Amniotic epithelial cell (primary cell): ENCODE results near the gene DNAAF5.
A peak's percentile ranks its signal among the peaks of the same experiment; 100 is the strongest.

Source experiments
- DNase-seq: peaks from one replicate; pipeline ENCODE4 v3.0.0-alpha.2; 2010; ENCODE audit warnings: low read depth

DNAAF5 gene

DNA sequence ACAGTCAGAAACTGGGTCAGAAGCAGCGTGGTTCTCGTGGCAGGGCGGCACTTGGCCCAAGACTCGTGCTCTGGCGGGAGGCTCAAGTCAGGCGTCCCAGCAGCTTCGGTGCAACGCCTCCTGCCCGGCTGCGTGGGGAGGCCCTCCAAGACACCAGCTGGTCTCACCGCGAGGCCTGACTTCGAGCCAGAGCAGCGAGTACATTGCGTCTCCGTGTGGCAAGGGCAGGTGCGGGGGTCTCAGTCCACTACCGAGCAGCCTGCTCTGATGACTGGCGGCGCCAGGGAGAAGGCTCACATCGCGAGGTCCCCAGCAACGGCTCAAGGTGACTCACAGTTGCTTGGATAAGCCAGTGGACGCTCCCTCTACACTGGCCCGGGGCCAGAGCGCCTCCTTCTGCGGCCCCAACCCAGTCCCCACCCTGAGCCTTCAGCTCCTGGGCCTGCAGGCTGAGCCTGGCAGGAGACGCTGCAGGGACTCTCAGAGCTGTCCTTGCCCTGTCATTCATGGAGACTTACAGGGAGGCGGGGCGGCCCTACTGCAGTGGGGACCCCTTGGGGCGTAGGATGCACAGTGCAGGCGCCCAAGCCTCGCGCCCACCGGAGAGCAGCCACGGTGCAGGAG lies 42.5 kb downstream of the DNAAF5 start:
- peak; percentile 28 for DNase-seq

DNA sequence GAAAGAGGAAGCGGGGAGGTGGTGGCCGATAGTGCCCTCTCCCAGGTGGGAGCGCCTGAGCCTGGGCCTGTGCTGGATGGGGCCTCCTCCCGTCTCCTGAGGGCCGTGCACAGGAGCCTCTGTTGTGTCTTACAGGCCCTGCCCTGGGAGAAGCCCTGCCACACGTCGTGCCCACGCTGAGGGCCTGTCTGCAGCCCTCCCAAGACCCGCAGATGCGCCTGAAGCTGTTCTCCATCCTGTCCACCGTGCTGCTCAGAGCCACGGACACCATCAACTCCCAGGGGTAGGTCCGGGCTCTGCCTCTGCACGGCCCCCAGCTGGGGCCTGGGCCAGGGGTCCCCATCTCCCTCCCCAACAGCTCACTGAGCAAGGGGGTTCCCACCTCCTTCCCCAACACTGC lies 43.8 kb downstream of the DNAAF5 start:
- DNase-seq = no peak

DNA sequence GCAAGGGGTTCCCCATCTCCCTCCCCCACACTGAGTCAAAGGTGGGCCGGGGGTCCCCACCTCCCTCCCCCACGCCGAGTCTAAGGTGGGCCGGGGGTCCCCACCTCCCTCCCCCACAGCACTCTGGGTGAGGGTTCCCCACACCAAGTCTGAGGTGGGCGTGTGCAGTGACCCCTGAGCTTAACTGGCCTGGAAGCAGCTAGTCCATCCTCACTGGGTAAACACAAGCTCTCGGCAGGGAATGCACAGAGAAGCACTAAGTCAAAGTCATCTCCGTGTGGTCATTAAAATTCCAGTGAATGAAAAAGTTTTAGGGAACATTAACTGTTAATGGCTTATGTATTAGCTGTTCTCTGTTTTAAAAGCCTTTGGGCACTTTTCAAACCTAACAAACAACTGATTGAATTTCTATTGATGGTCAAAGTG lies 44.3 kb downstream of the DNAAF5 start:
- peak; percentile 43 for DNase-seq

DNA sequence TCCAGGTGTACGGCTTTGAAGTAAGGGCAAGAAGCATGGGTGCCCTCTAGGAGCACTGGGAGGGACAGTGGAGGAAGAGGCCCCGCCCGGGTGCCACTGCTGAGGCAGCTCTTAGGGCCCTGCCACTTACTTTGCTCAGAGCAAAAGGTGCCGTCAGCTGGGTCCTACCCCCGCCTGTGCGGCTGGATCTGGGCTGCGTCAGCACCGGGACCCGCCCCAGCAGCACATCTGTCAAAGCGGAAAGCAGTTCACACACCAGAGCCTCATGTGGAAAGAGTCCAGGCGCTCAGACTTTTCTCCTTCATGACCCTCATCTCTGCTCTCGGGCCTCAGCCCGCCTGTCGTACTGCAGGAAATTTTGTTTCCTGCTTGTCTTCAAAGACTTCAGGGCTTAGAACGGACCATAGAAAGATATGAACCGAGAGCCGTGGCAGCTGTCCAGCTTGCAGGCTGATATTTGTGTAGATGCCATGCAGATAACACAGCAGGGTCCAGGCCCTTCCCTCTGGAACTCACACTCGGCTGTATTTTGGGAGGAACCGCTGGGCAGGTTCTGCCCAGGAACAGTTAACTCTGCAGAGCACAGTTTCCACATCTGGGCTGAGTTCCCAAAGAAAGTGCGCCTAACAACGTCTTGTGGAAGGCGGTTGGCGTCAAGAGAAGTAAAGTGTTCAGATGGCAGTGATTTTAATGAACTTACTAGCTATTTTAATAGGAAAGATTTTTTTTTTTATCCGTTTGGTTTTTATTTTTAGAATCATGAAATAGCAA lies 44.9 kb downstream of the DNAAF5 start:
- peak; percentile 77 for DNase-seq

DNA sequence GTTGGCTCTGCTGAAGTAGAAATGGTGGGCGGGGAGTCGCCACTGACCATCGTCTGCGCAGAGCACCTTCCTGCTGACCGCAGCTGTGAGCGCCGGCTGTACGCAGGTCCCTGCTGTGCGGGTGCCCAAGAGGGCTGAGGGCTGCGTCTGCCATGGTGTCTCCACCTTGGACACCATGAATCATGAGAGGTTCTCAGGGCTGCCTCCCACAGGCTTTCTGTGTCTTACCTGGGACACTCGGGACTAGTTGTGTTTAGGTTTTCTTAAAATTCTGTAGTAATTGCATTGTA lies 45.5 kb downstream of the DNAAF5 start:
- no peak for DNase-seq

DNA sequence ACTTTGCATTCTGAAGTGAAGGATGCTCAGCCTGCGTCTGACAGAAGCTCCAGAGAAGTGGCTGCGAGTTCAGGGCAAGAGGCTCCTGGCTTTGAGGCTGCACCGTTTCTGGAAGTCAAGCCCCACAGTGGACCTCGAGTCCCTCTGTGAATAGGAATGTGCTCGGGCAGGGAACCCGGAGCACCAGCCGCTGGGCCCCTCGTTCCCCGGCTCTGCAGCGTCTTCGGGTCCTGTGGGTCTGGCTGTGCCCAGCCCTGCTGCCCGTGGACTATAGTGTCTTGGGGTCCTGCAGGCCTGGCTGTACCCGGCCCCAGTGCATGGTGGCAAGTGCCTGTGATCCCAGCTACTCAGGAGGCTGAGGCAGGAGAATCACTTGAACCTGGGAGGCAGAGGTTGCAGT lies 45.9 kb downstream of the DNAAF5 start:
- DNase-seq = no peak

DNA sequence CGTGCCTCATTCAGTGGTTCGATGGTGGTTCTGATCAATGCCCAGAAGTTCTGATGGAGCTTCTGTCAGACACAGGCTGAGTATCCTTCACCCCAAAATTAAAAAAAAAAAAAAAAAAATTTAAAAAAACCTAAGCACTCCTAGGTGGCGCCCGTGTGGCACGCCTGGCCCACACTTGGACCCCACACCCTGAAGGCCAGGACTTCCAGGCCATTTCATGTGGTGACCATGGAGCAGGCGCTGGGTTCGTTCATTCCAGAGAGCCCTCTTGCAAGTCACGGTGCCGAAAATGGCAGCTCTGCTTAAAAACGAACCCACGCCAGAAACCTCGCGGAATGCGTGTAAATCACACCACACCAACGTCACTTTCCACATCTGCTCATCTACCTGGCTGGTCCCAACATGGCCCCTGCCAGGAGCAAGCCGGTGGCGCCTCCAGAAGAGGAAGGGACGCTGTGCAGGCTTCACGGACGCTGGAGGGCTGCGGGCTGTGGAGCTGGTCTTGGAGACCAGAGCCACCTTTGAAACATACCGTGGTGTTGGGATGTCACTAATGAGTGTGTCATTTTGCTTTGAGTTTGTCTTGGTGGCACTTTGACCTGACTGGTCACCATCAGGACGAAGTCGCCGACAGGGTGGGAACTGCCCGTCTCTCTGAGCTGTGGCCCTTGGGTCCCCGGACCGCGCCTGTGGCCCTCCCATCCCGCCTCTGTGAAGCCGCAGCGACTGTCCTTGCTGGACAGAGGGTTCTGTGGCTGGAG lies 46.5 kb downstream of the DNAAF5 start:
- no peak for DNase-seq

DNA sequence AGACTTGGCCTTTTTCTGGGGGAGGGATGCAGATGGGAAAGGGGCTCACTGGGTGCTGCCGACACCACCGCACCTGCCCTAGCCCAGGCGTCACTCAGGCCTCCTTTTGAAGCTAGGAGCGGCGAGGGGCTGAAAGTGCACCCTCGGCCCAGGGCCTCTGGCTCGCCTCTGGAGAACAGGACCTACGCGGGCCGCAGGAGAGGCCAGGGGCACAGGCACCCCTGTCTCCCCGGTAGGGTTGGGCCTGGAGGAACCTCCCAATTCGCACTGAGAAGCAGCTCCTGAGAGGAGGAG lies 47.1 kb downstream of the DNAAF5 start:
- DNase-seq = no peak

DNA sequence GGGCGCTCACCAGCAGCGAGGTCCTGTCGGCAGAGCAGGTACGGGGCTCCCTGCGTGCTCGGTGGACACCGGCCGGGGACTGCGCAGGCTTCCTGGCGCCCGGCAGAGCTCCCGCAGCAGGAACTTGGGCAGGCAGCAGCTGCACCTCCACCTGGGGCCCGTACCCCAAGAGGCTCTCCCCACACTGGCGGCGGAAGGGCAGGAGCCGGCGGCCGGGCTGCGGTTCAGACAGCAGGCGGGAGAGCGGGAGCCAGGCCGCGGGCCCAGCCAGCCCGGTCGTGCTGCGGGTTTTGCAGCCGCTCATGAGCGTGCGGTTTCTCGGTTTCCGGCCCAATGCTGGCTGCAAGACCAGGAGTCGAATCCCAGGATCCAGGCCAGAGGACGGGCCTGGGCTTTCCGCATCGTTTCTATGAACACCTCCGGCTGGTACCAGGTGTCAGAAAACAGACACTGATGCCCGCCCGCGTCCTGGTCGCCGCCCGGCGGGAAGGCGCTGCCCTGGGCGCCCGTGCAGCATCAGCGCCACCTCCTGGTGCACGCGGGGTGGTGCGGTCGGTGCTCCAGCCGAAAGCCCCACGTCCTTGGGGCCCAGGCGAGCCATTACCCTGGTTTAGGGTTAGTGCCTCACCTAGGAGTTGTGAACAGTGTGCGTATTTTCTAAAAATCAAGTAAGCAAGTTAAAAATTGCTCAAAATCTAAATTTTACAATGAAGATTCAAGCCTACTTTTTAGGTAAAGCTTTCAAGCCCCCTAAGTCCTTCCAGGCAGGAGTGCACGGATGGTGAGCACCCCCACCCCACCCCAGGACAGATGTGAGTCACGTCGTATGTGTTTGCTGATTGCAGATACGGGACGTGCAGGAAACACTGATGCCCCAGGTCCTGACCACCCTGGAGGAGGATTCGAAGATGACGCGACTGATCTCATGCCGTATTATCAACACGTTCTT lies 47.9 kb downstream of the DNAAF5 start:
- no peak for DNase-seq

DNA sequence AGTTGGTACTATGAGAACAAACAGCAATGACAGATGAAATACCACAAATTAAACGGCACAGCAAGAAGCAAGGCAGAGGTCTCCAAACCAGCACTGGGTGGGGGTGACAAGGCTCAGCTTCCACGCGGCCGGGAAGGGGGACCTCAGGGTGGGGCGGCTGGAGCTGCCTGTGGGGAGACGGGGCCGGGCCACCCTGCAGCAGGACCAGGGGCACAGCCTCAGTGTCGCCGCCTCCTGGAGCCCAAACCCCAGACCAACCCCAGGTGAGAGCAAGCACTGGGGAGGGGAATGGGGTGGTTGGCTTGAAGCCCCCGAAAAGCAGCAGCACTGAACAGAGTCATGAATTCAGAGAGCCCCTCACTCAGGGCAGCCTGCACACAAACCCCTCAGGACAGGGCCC lies 49.9 kb downstream of the DNAAF5 start:
- no peak for DNase-seq

DNA sequence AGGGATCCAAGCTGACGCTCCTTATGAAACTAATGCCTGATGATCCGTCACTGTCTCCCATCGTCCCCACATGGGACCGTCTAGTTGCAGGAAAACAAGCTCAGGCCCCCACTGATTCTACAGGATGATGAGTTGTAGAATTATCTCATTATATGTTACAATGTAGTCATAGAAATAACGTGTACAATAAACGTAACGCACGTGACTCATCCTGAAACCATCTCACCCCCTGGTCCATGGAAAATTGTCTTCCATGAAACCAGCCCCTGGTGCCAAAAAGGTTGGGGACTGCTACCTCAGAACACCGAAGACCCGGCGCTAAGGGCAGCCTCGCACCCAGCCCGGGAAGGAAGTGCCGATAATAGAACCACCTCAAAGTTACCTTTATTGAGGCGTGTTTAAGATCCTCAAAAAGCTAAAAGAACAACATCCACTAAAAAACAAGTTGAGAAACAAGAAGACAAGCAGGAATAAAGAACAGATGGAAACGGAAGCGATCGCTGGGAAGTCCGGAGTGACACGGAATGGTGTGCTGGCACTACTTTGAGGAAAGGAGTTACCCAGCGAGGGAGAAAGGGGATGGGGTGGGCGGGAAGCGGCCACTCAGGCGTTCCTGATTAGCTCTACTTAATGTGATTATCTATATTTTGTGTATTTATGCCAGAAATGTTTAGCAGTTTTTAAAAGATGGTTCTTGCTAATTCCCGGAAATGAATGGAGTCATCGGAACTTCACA lies 50.7 kb downstream of the DNAAF5 start:
- no peak for DNase-seq

DNA sequence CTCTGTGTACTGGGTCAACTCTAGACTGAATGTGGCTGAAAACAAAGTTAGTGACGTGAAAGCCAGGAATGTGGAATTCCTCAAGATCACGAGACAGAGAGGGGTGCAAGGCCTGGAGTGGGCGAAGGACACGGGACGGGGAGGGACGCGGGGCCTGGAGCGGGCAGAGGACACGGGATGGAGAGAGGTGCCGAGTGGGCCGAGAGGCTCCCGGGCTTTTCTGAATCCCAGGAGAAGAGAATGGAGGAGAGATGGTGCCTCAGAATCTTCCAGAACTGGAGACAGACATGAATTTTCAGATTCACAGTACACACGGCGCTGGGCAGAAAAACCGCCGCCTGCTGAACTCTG lies 51.2 kb downstream of the DNAAF5 start:
- DNase-seq = no peak

DNA sequence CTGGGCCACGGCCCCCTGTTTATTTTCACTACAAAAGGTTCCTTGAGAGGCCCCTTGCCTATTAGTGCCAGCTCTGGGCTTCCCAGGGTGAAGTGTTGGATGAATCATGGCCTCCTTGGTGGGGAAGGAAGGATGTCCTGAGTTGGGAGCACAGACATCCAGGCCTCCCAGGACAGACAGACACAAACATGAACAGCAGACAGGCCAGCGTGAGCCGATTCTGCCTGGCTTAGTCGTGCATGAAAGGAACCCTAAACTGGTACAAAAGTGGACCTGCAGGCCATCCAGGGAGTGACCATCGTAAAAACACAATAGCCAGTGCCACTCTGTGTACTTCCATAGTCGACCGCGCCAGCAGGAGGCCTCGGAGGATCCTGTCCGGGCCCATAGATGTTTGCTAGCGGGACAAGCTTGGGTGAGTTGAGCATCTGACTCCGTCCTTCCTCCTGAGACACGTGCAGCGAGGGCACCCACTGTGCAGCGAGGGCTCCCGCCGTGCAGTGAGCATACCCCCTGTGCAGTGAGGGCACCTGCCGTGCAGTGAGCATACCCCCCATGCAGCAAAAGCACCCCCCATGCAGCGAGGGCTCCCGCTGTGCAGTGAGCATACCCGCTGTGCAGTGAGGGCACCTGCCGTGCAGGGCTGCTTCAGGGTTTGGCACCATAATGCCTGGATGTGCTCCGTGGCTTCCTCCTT lies 51.9 kb downstream of the DNAAF5 start:
- no peak for DNase-seq

DNA sequence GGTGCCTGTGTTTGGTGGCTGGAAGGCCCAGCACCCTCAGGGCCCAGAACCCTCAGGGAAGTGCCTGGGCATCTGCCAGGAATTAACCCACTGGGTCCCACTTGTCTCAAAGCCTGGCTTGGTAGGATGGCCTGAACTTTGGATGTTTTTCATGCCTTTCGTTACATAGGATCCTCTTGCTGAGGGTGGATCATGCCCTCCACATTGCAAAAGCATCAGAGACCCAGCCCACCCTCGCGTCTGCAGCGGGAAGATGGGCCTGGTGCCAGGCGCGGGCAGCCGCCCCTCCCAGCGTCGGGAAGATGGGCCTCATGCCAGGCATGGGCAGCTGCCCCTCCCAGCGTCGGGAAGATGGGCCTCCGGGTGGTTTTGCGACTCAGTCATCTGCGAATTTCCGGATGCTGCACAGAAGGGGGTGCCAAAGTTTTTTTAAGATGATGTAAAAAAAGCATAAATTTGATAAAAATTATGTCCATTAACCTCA lies 52.5 kb downstream of the DNAAF5 start:
- no peak for DNase-seq

DNA sequence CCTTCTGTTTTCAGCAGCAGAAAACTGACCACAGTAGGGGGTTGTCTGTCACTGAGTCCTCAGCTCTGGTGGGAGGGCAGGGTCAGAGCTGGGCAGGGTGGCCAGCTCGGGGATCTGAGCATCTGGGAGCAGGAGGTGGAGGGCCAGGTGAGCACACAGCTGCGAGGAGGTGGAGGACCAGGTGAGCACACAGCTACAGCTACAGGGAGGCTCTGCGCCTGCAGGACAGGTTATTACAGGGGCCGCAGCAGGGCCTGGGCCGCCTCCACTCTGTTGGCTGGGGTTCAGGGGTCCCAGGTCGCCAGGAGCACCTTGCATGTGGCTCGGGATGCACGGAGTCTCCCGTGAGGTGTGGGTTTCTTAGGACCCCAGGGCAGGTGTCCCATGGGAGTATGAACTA lies 53.0 kb downstream of the DNAAF5 start:
- DNase-seq = no peak

DNA sequence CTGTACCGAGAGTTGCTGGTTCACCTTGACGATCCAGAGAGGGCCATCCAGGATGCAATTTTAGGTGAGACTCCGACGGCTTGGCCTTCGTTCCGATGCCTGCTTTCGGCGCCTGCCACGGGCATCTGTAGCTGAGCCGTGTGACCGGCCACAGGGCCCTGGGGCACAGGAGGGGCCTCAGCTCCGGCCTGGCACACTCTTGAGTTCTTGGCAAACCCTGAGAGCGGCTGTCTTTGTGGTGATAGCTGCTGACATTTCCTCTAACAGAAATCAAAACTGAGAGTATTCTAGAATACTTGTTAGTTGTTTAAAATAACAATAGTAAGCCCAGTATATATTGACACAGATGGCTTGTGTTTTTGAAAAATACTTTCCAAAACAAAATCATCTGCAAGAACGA lies 53.6 kb downstream of the DNAAF5 start:
- no peak for DNase-seq

DNA sequence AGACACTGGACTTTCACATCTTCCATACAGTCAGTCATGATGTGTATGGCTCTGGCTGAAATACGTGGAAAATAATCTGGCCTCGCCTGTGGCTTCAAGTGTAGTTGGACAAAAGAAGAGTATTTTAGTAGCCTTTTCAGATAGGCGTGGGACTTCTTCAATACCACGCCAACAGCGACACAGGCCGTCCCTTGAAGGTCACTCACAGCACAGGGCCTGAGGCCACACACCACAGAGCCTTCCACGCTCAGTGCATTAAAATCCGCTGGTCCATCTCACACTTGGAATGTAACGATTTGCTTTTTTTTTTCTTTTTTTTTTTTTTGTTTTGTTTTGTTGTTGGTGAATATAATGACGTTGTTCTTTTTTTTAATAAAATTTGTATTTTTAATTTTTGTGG lies 54.0 kb downstream of the DNAAF5 start:
- DNase-seq = no peak

DNA sequence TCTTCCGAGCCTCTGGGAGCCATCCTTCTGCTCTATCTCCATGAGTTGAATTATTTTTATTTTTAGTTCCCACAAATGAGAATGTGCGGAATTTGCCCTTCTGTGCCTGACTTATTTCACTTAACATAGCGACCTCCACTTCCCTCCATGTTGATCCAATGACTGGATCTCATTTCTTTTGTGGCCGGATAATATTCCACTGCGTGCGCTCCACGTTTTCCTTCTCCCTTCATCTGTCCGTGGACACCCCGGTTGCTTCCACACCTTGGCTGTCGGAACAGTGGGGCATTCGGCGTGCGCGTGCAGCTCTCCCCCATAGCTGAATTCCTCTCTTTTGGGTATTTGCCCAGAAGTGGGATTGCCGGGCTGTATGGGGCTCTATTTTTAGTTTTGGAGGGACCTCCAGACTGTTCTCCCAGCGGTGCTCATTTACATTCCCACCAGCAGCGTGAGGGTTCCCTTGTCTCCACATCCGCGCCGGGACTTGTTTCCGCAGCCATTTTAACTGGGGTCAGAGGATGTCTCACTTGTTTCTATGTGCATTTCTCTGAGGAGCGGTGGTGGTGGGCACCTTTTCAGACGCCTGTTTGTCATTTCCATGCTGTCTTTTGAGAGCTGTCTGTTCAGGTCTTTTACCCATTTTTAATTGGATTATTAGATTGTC lies 54.8 kb downstream of the DNAAF5 start:
- DNase-seq = no peak

DNA sequence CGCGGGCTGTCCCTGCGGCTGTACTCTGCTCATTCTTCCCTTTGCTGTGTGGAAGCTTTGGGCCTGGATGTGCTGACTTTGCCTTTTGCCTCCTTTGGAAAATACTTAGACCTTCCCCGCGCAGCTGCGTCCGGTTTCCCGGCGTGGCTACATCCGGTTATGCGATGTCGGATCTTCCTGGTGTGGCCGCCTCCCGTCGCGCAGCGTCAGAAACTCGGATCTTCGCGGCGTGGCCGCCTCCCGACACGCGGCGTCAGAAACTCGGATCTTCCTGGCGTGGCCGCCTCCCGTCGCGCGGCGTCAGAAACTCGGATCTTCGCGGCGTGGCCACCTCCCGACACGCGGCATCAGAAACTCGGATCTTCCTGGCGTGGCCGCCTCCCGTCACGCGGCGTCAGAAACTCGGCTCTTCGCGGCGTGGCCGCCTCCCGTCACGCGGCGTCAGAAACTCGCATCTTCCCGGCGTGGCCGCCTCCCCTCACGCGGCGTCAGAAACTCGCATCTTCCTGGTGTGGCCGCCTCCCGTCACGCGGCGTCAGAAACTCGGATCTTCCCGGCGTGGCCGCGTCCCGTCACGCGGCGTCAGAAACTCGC lies 55.5 kb downstream of the DNAAF5 start:
- DNase-seq = no peak
